AG04450 (cell line): Measurements from ENCODE around the gene KCNMB1. TPM values are rescaled to one million over a fixed set of nuclear protein-coding genes. Genes with fewer than 3 reads are reported as not detected.

Experiments used
- CTCF ChIA-PET: fragments of 300-600, 350-600 bp; formaldehyde crosslinking; extraction: SDS; loops from one replicate; lab custom pipeline; 2022; ENCODE audit warnings: antibody characterized with exemption, inconsistent platforms; lab: Charles Lee
- POLR2A ChIA-PET: fragments of 350-600 bp; formaldehyde crosslinking; extraction: SDS; loops from one replicate; lab custom pipeline; 2021; ENCODE audit warnings: antibody characterized with exemption, inconsistent platforms; lab: Yijun Ruan, JAX
- DNase-seq: peaks from one replicate; pipeline ENCODE4 v3.0.0-alpha.2; 2011; ENCODE audit warnings: low read depth, low spot score
- H3K27ac ChIP-seq: one replicate; pipeline ENCODE4 v1.5.1; 2012; ENCODE audit warnings: low read depth, low read length, control low read depth
- H3K27me3 ChIP-seq: one replicate; pipeline ENCODE4 v1.6.0; 2012; ENCODE audit warnings: low read length; ENCODE audit not compliant: control insufficient read depth, insufficient read depth
- H3K4me3 ChIP-seq: 2 replicates; pipeline ENCODE4 v1.5.1; 2011; ENCODE audit warnings: mild to moderate bottlenecking, low read depth, low read length, control low read depth
- H3K9me3 ChIP-seq: 2 replicates; pipeline ENCODE4 v1.5.1; 2012; ENCODE audit warnings: low read length; ENCODE audit not compliant: control insufficient read depth, insufficient read depth
- polyA plus RNA-seq: library from polyadenylated mRNA; depleted of rRNA; stranded (reverse); fragments of >200 nt; gene quantifications from 2 replicates; pipeline ENCODE4 v1.2.3, GENCODE V29; 2011
- TF ChIP-seq, protein P1 (sequence below): IDR thresholded peaks from 2 replicates; pipeline ENCODE4 v1.5.1; 2011; ENCODE audit warnings: low read depth, low read length, control low read depth, inconsistent platforms

Gene KCNMB1
- polyA plus RNA-seq, 1 experiment, result not detected

GRCh38 chr5:170366276-170366675, 22.9 kb downstream of the KCNMB1 start:
- DNase-seq, result no peak
- Histone ChIP-seq H3K4me3 (no peak overlapping the region), H3K27me3 (peaks cover 4% of the 10 kb centered on the region), H3K9me3 (no peaks in the 10 kb centered on the region), H3K27ac (no peak overlapping the region)
- ChIA-PET CTCF (no interaction called here), POLR2A (no interaction called here)
- TF ChIP-seq, protein P1, sequence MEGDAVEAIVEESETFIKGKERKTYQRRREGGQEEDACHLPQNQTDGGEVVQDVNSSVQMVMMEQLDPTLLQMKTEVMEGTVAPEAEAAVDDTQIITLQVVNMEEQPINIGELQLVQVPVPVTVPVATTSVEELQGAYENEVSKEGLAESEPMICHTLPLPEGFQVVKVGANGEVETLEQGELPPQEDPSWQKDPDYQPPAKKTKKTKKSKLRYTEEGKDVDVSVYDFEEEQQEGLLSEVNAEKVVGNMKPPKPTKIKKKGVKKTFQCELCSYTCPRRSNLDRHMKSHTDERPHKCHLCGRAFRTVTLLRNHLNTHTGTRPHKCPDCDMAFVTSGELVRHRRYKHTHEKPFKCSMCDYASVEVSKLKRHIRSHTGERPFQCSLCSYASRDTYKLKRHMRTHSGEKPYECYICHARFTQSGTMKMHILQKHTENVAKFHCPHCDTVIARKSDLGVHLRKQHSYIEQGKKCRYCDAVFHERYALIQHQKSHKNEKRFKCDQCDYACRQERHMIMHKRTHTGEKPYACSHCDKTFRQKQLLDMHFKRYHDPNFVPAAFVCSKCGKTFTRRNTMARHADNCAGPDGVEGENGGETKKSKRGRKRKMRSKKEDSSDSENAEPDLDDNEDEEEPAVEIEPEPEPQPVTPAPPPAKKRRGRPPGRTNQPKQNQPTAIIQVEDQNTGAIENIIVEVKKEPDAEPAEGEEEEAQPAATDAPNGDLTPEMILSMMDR, result no peak

GRCh38 chr5:170365831-170366230, 23.3 kb downstream of the KCNMB1 start:
- CTCF ChIA-PET, result no interaction called here
- DNase-seq, result no peak

GRCh38 chr5:170365011-170365410, 24.2 kb downstream of the KCNMB1 start:
- Histone ChIP-seq H3K4me3 (no peak overlapping the region), H3K27me3 (no peaks in the 10 kb centered on the region), H3K9me3 (no peaks in the 10 kb centered on the region), H3K27ac (no peak overlapping the region)
- TF ChIP-seq, protein P1, result no peak
- POLR2A ChIA-PET, result no interaction called here
- DNase-seq, result no peak
- CTCF ChIA-PET, result interaction anchor here (0.5 kb wide), 1 partner anchor 273 kb away, joined by 7 read pairs; no protein-coding TSS in a partner anchor

More at GRCh38 chr5:170365831-170366230, 23.3 kb downstream of the KCNMB1 start:
- Histone ChIP-seq H3K27ac (no peak overlapping the region), H3K4me3 (no peak overlapping the region), H3K27me3 (peaks cover 4% of the 10 kb centered on the region), H3K9me3 (no peaks in the 10 kb centered on the region)
- POLR2A ChIA-PET, result no interaction called here
- TF ChIP-seq, protein P1, result no peak

- no peaks in the 10 kb centered on the region for H3K9me3 ChIP-seq
- H3K27ac ChIP-seq, result no peak overlapping the region
- DNase-seq, result no peak
- no peaks in the 10 kb centered on the region for H3K27me3 ChIP-seq
- ChIA-PET CTCF (no interaction called here), POLR2A (no interaction called here)
- no peak overlapping the region for H3K4me3 ChIP-seq
- TF ChIP-seq, protein P1, result no peak
Observed at GRCh38 chr5:170363671-170364070, 25.5 kb downstream of the KCNMB1 start.

DNA sequence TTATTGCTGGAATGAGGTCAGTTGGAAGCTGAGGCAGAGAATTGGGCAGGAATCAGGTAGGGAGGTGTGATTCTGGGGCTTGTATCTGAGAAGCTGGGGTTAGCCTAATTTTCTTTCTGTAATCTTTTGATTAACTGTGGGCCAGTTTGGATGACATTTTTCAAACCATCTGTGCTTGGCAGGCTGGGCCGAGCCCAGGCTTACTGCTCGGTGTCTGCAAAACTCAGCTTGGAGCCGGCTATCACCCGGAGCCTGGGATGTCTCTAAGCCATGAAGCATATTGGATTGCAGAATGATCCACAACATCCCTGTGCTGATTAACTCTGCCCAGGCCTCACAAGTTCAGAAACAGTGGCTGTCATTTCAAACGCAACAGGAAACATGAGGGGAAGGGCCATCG, 26.5 kb downstream of the KCNMB1 start:
- TF ChIP-seq, protein P1, result no peak
- Histone ChIP-seq H3K27ac (no peak overlapping the region), H3K27me3 (no peaks in the 10 kb centered on the region), H3K9me3 (no peaks in the 10 kb centered on the region), H3K4me3 (no peak overlapping the region)
- CTCF ChIA-PET, result no interaction called here
- POLR2A ChIA-PET, result no interaction called here
- DNase-seq, result no peak
